GM21737 (cell line): Measurements from ENCODE around the gene TAF4B.
"Not testable (repeated sequence)": the region's sequence is repeated elsewhere in the genome, so short reads cannot be mapped to it uniquely, and the experiment has no call there.

ENCODE experiments used
- ATAC-seq: cut with Tn5 transposase; IDR thresholded peaks from one replicate; pipeline ENCODE4 v1.9.1; 2021; ENCODE audit warnings: mild to moderate bottlenecking, moderate library complexity; ENCODE audit not compliant: unreplicated experiment

The TAF4B gene

GRCh38 chr18:26230497-26230896 is 4.3 kb downstream of the TAF4B start:
- no peak for ATAC-seq

DNA sequence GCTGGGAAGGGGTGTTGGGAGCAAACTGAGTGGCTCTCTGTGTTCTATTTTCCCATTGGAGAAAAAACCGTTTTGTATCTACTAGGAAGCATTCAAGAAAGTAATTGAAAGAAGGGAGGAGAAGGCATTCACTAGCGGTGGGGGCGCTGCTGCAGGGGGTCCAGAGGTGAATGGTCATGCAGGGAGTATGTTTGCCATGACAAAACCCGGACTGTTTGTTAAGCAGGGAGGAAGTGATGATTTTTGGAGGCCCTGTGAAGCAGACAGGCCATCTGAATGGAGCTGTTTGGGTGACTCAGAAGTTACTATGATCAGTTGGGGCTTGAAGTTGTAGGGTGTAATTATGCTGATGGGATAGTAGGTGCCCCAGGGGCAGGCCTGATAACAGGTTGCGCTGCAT is 7.0 kb downstream of the TAF4B start:
- ATAC-seq: no peak

- not testable (repeated sequence) for ATAC-seq
Measured at GRCh38 chr18:26237363-26237762, 11.1 kb downstream of the TAF4B start.

DNA sequence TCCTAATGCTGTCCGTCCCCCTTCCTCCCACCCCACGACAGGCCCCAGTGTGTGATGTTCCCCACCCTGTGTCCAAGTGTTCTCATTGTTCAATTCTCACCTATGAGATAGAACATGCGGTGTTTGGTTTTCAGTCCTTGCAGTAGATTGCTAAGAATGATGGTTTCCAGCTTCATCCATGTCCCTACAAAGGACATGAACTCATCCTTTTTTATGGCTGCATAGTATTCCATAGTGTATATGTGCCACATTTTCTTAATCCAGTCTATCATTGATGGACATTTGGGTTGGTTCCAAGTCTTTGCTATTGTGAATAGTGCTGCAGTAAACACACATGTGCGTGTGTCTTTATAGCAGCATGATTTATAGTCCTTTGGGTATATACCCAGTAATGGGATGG is 12.5 kb downstream of the TAF4B start:
- ATAC-seq: not testable (repeated sequence)

GRCh38 chr18:26242392-26242791 is 16.1 kb downstream of the TAF4B start:
- not testable (repeated sequence) for ATAC-seq

GRCh38 chr18:26245434-26245833 is 19.2 kb downstream of the TAF4B start:
- not testable (repeated sequence) for ATAC-seq

DNA sequence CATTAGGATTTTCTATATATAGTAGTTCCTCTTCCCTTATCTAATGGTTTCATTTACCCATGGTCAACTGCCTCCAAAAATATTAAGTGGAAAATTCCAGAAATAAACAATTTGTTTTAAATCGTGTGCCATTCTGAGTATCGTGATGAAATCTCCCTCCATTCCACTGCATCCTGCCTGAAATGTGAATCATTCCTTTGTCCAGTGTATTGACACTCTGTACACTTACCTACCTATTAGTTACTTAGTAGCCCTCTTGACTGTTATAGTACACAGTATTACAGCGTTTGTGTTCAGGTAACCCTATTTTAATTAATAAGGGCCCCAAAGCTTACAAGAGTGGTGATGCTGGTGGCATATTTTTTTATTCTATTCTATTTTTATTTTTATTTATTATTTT is 26.2 kb downstream of the TAF4B start:
- ATAC-seq: no peak

DNA sequence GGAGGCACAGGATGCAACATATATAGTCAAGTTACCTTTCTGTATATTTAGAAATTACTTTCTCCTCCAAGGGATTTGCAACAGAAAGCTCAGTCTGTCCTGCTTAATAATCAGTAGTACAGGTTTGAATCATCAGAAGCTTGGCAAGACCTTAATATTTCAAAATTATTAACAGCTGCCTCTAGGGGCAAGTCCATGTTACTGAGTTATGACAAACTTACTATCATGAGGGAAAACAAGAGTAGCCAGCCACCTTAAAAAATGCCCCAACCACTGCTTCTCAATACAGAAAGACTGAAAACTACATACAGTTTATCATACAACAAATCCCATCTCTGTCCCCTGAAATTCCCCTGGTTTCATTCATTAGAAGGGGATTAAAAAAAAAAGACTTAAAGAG is 28.6 kb downstream of the TAF4B start:
- ATAC-seq: not testable (repeated sequence)

DNA sequence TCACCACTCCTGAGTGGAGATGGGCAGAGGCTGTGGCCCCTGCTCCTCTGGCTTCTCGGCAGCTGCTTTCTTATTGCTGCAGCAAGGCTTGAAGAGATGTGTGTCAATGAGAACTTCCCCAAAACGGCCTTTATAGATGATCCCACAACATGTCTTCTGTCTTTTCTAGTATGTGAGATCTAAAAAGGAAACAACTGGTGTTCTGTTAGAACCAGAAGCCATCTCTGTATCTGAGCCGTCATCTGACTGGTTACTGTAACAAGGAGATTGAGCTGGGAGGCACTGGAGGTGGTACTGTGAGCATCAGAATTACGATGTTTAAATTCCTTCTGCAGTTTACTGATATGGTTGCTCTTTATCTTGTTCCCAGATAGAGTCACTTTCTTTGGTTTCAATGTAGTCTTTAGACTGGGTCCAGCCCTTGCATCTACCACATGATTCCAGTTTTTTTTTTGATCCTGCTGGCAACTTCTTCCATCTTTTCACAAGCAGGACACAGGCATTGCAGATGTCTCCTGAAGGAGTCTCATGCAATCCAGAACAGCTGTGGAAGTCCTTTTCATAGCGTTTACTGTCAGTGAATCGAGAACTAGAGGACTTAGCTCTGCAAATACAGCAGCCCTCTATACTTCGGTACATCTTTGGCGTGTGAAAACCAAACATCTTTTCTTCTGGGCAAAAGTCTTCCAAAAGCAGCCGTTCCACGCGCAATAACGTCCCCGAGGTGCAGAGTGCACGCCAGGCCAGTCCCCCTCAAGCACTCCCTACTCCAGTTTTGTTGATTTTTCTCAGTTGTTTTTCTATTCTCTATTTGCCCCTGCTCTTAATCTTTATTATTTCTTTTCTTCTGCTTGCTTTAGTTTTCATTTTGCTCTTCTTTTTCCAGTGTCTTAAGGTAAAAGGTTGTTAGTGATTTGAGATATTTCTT is 29.7 kb downstream of the TAF4B start:
- ATAC-seq: no peak

GRCh38 chr18:26258711-26259110 is 32.5 kb downstream of the TAF4B start:
- ATAC-seq: no peak

DNA sequence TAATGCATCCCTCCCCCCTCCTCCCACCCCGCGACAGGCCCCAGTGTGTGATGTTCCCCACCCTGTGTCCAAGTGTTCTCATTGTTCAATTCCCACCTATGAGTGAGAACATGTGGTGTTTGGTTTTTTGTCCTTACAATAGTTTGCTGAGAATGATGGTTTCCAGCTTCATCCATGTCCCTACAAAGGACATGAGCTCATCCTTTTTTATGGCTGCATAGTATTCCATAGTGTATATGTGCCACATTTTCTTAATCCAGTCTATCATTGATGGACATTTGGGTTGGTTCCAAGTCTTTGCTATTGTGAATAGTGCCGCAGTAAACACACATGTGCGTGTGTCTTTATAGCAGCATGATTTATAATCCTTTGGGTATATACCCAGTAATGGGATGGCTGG is 33.2 kb downstream of the TAF4B start:
- ATAC-seq: not testable (repeated sequence)

- no peak for ATAC-seq
Measured at GRCh38 chr18:26262156-26262555, 35.9 kb downstream of the TAF4B start.

DNA sequence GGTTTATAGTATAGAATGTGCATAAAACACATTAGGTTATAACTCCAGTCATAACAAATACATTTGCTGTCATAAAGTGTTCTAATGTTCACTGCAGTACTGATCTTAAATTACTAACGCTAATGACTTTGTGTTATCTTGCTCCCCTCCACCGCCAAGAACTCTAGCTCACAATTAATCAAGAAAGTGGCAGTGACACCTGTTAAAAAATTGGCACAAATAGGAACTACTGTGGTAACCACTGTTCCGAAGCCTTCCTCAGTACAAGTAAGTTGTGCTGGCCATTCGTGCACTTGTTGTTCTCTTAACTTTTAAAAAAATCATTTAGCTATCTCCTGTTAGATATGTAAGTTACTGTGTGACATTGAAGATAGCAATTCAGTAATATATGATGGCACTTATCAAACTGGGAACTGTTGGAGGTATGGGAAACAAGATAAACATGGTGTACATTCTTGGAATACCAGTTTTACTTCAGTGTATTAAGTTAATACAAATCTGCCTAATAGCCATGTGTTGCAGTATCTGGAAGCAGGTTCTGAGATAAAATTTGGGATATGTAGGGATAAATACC is 41.2 kb downstream of the TAF4B start:
- no peak for ATAC-seq

DNA sequence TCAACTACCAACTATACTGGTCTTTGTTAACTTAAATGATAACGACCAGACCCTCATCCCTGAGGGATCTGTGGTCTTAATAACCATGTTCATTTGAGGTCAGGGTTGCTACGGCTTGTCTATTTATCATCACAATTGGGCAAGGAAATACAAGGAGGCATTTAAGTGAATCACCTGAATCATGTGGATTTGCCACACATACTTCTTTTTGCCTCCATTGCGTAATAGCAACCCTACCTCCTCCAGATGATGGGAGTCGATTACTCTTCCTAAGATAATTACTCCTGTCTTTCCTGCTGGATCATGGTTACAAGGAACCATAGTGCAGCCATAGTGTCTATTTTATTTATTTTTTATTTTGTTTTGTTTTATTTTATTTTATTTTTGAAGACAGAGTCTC is 42.2 kb downstream of the TAF4B start:
- no peak for ATAC-seq

- no peak for ATAC-seq
Measured at GRCh38 chr18:26271917-26272549, 45.8 kb downstream of the TAF4B start.

DNA sequence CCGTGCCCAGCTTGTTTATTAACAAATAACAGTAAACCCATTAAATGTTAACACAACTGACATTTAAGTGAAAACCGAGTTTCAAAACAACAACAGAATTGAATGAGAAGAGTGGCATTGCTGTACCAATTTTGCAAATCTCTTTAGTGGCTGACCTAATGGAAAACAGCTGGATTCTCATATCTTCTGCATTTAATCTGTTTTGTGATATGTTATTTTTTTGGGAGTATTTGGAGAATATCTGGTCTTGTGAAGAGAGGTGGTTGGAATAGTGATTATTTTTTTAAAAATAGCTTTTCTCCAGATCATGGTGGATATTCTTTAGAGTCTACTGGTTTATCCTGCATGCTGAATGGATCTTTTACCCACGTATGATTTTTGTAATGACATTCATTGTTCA is 51.1 kb downstream of the TAF4B start:
- ATAC-seq: no peak

GRCh38 chr18:26279428-26279827 is 53.2 kb downstream of the TAF4B start:
- no peak for ATAC-seq

GRCh38 chr18:26286008-26286407 is 59.8 kb downstream of the TAF4B start:
- no peak for ATAC-seq

DNA sequence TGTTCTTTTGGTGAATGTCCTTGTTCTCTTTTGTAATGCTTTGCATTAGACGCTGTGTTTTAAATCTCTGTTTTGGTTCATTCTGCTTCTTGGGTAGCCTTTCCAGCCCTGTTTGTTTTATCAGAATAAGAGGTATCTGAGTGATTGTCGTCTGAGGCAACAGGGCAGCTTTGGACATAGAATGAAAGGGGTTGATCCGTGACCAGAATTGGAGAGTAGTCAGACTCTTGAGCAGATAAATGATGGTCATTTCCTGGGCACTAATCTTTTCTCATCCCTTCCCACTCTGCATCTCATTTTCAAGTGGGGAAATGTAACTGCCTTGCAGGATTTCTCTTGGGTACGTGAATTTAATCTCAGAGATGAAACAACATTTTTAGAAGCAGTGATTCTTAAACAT is 61.4 kb downstream of the TAF4B start:
- ATAC-seq: no peak

DNA sequence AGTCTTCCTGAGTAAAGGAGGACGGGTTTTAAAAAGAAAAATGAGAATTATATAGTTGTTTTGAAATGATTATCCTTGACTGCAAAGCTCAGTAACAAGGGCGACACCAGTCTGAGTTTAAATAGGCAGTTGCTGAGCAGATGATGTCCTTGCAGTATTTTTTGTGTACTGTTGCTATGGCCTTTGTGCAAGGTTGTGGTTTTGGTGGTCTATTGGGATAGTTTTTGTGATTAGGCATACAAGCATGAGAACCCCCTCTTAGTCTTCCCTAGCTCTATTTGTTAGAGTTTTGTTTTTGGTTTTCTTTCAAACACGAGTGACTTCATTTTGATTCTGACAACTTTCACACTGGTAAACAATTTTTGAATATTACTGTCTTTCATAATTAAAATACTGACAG is 64.1 kb downstream of the TAF4B start:
- ATAC-seq: no peak

DNA sequence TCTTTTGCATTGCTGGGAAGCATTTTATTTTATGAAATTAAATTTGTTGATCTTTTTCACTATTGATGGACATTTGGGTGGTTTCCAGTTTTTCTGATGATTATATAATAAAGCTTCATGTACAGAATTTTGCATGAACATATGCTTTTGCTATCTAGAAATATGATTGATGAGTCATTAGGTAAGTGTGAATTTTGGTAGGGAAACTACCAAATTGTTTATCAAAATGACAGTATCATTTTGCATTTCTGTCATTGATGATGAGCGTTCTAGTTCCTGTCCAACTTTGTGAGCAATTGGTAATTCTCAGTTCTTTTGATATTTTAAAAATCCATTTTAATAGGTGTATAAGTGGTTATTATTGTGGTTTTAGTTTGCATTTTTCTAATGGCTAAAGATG is 67.7 kb downstream of the TAF4B start:
- no peak for ATAC-seq

DNA sequence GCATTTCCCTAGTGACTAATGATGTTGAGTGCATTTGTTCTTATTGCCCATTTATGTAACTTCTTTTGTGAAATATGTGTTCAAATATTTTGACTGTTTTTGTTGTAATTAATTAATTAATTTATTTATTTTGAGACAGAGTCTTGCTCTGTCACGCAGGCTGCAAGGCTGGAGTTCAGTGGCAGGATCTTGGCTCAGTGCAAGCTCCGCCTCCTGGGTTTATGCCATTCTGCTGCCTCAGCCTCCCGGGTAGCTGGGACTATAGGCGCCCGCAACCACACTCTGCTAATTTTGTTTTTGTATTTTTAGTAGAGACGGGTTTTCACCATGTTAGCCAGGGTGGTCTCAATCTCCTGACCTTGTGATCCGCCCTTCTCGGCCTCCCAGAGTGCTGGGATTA is 71.9 kb downstream of the TAF4B start:
- ATAC-seq: no peak
